ENCODE results near the gene FOXN1.

The FOXN1 gene

DNA sequence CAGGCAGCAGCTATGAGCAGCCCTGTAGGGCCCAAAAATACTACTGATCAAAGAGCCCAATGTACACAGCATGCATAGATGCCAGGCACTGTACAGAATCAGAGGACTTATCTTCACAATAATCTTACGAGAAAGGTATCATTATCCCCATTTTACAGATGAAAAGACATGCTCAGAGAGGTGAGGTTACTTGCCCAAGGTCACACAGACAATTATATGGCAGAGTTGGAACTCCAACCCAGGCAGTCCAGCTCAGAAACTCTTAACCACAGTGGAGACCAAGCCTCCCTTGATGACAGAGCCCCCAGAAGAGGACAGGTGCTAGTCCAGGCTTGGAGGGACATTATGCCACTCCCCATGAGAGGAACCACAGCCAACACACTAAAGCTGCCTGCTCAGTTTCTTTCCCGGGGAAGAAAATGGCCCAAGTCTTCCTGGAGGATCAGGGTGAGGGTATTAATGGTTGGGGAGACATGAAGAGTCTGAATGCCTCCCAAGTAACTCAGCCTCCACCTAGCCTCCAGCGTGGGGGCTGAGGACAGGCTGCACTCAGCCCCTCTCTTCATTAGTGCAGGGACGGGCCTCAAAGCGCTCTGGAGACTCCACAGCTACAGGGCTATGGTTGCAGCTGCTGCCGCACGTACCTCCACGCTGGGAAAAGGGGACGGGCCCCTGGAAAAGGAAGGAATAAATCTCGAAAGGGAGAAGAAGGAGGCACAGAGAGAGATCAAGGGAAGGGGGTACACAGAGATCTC lies 45.5 kb downstream of the FOXN1 start:
- peak overlapping the region; percentile 59 for H3K4me2 ChIP-seq (ENCODE audit: low read length)
- no peak overlapping the region for H4K91ac ChIP-seq (ENCODE audit: low read depth, low read length)
- no peak overlapping the region for H4K12ac ChIP-seq (ENCODE audit: low read depth, low read length)
- H2BK5ac ChIP-seq (ENCODE audit: low read depth, low read length, poor library complexity) = no peak overlapping the region
- H2BK12ac ChIP-seq (ENCODE audit: low read length) = no peak overlapping the region
- no peaks in the 10 kb centered on the region for H3K27me3 ChIP-seq (ENCODE audit: insufficient read depth, low read length)
- peak overlapping the region; percentile 82 for H3K4me3 ChIP-seq (ENCODE audit: low read depth, low read length)
- H3K9ac ChIP-seq (ENCODE audit: low read length) = no peak overlapping the region
- H2BK120ac ChIP-seq (ENCODE audit: insufficient read depth, low read length, poor library complexity) = no peak overlapping the region
- peaks cover 2% of the 10 kb centered on the region for H3K9me3 ChIP-seq (ENCODE audit: insufficient read depth, low read depth, low read length)
- H3K14ac ChIP-seq (ENCODE audit: low read length) = peak overlapping the region; percentile 8
- peak overlapping the region; percentile 37 for H2AFZ ChIP-seq (ENCODE audit: insufficient read depth, low read length, poor library complexity)
- peaks cover 5% of the 10 kb centered on the region for H3K79me1 ChIP-seq (ENCODE audit: low read length)
- peak overlapping the region; percentile 13 for H3K4ac ChIP-seq (ENCODE audit: low read depth, low read length)
- H3K27ac ChIP-seq (ENCODE audit: low read depth, low read length) = no peak overlapping the region
- WGBS (ENCODE audit: extremely low coverage, insufficient coverage, insufficient read length) = no CpG with 5 or more reads among the region's 10 CpGs
- peaks cover 28 to 41% of the 10 kb centered on the region in 2 experiments for H3K36me3 ChIP-seq (ENCODE audit: control insufficient read depth in 1 of 2, insufficient read depth in 2 of 2, low read length in 2 of 2)
- H4K8ac ChIP-seq (ENCODE audit: low read depth, low read length) = no peak overlapping the region
- DNase-seq = peak in 1 of 2 donors; percentile 11
- no peak overlapping the region for H3K23ac ChIP-seq (ENCODE audit: low read length)
- H3K4me1 ChIP-seq (ENCODE audit: control insufficient read depth in 1 of 2, insufficient read depth in 2 of 2, low read length in 2 of 2) = peaks cover 8 to 9% of the 10 kb centered on the region in 2 experiments
- H2AK5ac ChIP-seq (ENCODE audit: low read length) = no peak overlapping the region
- peaks cover 5% of the 10 kb centered on the region for H3K79me2 ChIP-seq (ENCODE audit: control insufficient read depth, insufficient read depth, low read length, poor library complexity)
- H3K18ac ChIP-seq (ENCODE audit: low read length) = peak overlapping the region; percentile 50

DNA sequence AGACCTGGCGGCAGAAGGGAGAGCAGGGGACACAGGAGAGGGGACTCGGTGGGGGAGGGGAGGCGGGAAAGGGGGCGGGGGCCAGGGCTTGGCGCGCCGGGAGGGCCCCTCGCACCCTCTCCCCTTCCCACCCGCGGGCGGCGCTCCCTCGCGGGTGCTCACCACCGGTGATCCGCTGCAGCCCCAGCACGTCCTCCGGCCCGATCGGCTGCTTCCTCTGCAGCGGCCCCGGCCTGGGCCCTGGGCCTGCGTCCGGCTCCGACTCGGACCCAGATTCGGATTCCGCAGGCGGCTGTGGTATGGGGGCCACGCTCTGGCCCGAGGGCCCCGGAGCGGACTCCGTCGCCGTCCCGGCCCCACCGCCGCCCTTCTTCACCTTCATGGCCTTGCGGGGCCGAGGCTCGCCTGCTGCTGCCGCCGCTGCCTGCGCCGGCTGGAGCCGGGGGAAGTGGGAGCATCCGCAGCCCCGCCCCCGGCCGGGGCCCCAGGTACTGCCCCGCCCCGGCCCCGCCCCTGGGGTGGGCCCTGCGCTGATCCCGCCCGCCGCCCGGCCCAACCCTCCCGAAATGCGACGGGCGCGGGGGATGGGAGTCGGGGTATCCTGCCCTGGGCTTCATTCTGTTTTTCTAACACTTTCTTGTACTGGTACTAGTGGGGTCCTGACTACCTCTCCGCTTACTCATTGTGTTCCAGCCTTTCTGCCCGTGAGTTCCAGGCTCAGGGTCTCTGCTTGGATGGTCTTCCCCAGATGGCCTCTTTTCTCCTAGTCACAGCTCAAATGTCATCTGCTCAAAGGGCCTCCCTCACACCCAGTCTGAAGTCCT lies 46.2 kb downstream of the FOXN1 start, which contains the start of gene UNC119:
UNC119 (minus strand) TSS at position 449 of the 824 bp plus-strand sequence; CDS start at position 382, 67 bp downstream.
- H3K79me1 ChIP-seq (ENCODE audit: low read length) = peaks cover 5% of the 10 kb centered on the region
- peak; percentile 54 to 74 for DNase-seq
- peak within 1 kb of the TSS; percentile 53 for H2BK5ac ChIP-seq (ENCODE audit: low read depth, low read length, poor library complexity)
- peak within 1 kb of the TSS; percentile 65 for H3K4me2 ChIP-seq (ENCODE audit: low read length)
- peak within 1 kb of the TSS; percentile 86 for H3K18ac ChIP-seq (ENCODE audit: low read length)
- H3K36me3 ChIP-seq (ENCODE audit: control insufficient read depth in 1 of 2, insufficient read depth in 2 of 2, low read length in 2 of 2) = peaks cover 25 to 40% of the 10 kb centered on the region in 2 experiments
- peaks cover 5% of the 10 kb centered on the region for H3K79me2 ChIP-seq (ENCODE audit: control insufficient read depth, insufficient read depth, low read length, poor library complexity)
- H2BK12ac ChIP-seq (ENCODE audit: low read length) = no peak within 1 kb of the TSS
- H2AFZ ChIP-seq (ENCODE audit: insufficient read depth, low read length, poor library complexity) = peak within 1 kb of the TSS; percentile 84
- peak within 1 kb of the TSS; percentile 64 for H4K91ac ChIP-seq (ENCODE audit: low read depth, low read length)
- no peak within 1 kb of the TSS for H4K12ac ChIP-seq (ENCODE audit: low read depth, low read length)
- H3K4me1 ChIP-seq (ENCODE audit: control insufficient read depth in 1 of 2, insufficient read depth in 2 of 2, low read length in 2 of 2) = peaks cover 8 to 9% of the 10 kb centered on the region in 2 experiments
- peak within 1 kb of the TSS; percentile 85 for H3K9ac ChIP-seq (ENCODE audit: low read length)
- no peak within 1 kb of the TSS for H3K27ac ChIP-seq (ENCODE audit: low read depth, low read length)
- H3K27me3 ChIP-seq (ENCODE audit: insufficient read depth, low read length) = no peaks in the 10 kb centered on the region
- peak within 1 kb of the TSS; percentile 22 for H2BK120ac ChIP-seq (ENCODE audit: insufficient read depth, low read length, poor library complexity)
- H4K8ac ChIP-seq (ENCODE audit: low read depth, low read length) = peak within 1 kb of the TSS; percentile 81
- H3K4me3 ChIP-seq (ENCODE audit: low read depth, low read length) = peak within 1 kb of the TSS; percentile 82
- H2AK5ac ChIP-seq (ENCODE audit: low read length) = no peak within 1 kb of the TSS
- H3K9me3 ChIP-seq (ENCODE audit: insufficient read depth, low read depth, low read length) = peaks cover 2% of the 10 kb centered on the region
- H3K4ac ChIP-seq (ENCODE audit: low read depth, low read length) = peak within 1 kb of the TSS; percentile 83
- H3K14ac ChIP-seq (ENCODE audit: low read length) = peak within 1 kb of the TSS; percentile 90
- no CpG with 5 or more reads among the region's 67 CpGs for WGBS (ENCODE audit: extremely low coverage, insufficient coverage, insufficient read length)
- H3K23ac ChIP-seq (ENCODE audit: low read length) = no peak within 1 kb of the TSS

DNA sequence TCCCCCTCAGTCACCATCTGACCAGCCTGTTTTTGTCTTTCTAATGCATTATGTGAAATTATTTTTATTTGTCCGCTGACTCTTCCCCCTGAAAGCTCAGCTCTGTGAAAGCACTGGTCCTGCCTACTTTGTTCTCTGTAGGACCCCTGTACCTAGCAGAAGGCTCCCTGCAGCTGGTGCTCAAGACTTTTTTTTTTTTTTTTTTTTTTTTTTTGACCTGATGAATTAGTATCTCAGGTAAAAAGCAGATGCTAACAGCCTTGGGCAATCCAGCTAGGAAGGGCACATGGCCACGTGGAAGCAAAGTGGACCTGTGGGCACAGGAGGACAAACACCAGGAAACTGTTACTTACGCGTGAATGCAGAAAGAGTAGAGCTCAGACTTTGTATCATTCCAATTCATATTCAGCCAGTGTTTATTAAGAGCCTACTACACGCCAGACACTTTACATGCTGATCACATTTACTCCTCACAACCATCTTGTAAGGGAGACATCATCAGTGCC lies 46.9 kb downstream of the FOXN1 start:
- Histone ChIP-seq H2AK5ac (ENCODE audit: low read length) (no peak overlapping the region), H3K4me1 (ENCODE audit: control insufficient read depth in 1 of 2, insufficient read depth in 2 of 2, low read length in 2 of 2) (peaks cover 8 to 9% of the 10 kb centered on the region in 2 experiments), H3K36me3 (ENCODE audit: control insufficient read depth in 1 of 2, insufficient read depth in 2 of 2, low read length in 2 of 2) (peaks cover 23 to 39% of the 10 kb centered on the region in 2 experiments), H3K9ac (ENCODE audit: low read length) (no peak overlapping the region), H3K4me2 (ENCODE audit: low read length) (peak overlapping the region; percentile 65), H3K79me2 (ENCODE audit: control insufficient read depth, insufficient read depth, low read length, poor library complexity) (peaks cover 5% of the 10 kb centered on the region), H2BK120ac (ENCODE audit: insufficient read depth, low read length, poor library complexity) (no peak overlapping the region), H4K12ac (ENCODE audit: low read depth, low read length) (no peak overlapping the region), H3K27ac (ENCODE audit: low read depth, low read length) (no peak overlapping the region), H3K4me3 (ENCODE audit: low read depth, low read length) (no peak overlapping the region), H3K9me3 (ENCODE audit: insufficient read depth, low read depth, low read length) (no peaks in the 10 kb centered on the region), H3K27me3 (ENCODE audit: insufficient read depth, low read length) (no peaks in the 10 kb centered on the region), H3K18ac (ENCODE audit: low read length) (no peak overlapping the region), H2AFZ (ENCODE audit: insufficient read depth, low read length, poor library complexity) (peak overlapping the region; percentile 4), H4K8ac (ENCODE audit: low read depth, low read length) (no peak overlapping the region), H3K14ac (ENCODE audit: low read length) (no peak overlapping the region), H3K4ac (ENCODE audit: low read depth, low read length) (no peak overlapping the region), H2BK12ac (ENCODE audit: low read length) (no peak overlapping the region), H3K23ac (ENCODE audit: low read length) (no peak overlapping the region), H3K79me1 (ENCODE audit: low read length) (peaks cover 5% of the 10 kb centered on the region), H4K91ac (ENCODE audit: low read depth, low read length) (no peak overlapping the region), H2BK5ac (ENCODE audit: low read depth, low read length, poor library complexity) (no peak overlapping the region)
- WGBS (ENCODE audit: extremely low coverage, insufficient coverage, insufficient read length) = no CpG with 5 or more reads among the region's 5 CpGs
- DNase-seq = no peak

DNA sequence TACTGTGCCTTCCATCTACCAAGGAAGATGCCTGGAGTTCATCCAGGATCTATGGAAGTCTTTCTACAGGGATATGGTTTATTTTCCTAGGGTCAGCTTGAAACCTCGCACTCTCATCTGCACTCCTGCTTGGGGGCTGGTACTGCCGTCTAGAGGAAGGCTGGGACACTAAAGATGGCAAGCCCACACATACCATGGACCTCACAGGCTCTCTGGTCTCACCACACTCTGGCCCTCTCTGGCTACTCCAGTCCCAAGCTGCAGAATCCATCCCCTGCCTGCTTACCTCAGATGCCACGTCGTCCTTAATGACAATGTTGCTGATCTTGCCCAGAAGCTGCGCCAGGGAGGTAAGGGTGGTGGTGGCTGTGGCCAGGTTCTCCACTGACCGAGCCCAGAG lies 48.4 kb downstream of the FOXN1 start:
- no peak overlapping the region for H2BK120ac ChIP-seq (ENCODE audit: insufficient read depth, low read length, poor library complexity)
- no CpG with 5 or more reads among the region's 6 CpGs for WGBS (ENCODE audit: extremely low coverage, insufficient coverage, insufficient read length)
- H3K23ac ChIP-seq (ENCODE audit: low read length) = no peak overlapping the region
- no peak overlapping the region for H2AK5ac ChIP-seq (ENCODE audit: low read length)
- H3K4ac ChIP-seq (ENCODE audit: low read depth, low read length) = no peak overlapping the region
- H3K14ac ChIP-seq (ENCODE audit: low read length) = no peak overlapping the region
- DNase-seq = no peak
- no peak overlapping the region for H2AFZ ChIP-seq (ENCODE audit: insufficient read depth, low read length, poor library complexity)
- peaks cover 5% of the 10 kb centered on the region for H3K79me1 ChIP-seq (ENCODE audit: low read length)
- no peaks in the 10 kb centered on the region for H3K9me3 ChIP-seq (ENCODE audit: insufficient read depth, low read depth, low read length)
- H3K4me3 ChIP-seq (ENCODE audit: low read depth, low read length) = no peak overlapping the region
- H3K18ac ChIP-seq (ENCODE audit: low read length) = no peak overlapping the region
- H3K27ac ChIP-seq (ENCODE audit: low read depth, low read length) = no peak overlapping the region
- H3K4me2 ChIP-seq (ENCODE audit: low read length) = no peak overlapping the region
- H3K36me3 ChIP-seq (ENCODE audit: control insufficient read depth in 1 of 2, insufficient read depth in 2 of 2, low read length in 2 of 2) = peaks cover 27 to 43% of the 10 kb centered on the region in 2 experiments
- no peaks in the 10 kb centered on the region for H3K27me3 ChIP-seq (ENCODE audit: insufficient read depth, low read length)
- H2BK12ac ChIP-seq (ENCODE audit: low read length) = no peak overlapping the region
- peaks cover 8 to 9% of the 10 kb centered on the region in 2 experiments for H3K4me1 ChIP-seq (ENCODE audit: control insufficient read depth in 1 of 2, insufficient read depth in 2 of 2, low read length in 2 of 2)
- H3K79me2 ChIP-seq (ENCODE audit: control insufficient read depth, insufficient read depth, low read length, poor library complexity) = peaks cover 5% of the 10 kb centered on the region
- no peak overlapping the region for H4K8ac ChIP-seq (ENCODE audit: low read depth, low read length)
- H4K12ac ChIP-seq (ENCODE audit: low read depth, low read length) = no peak overlapping the region
- H2BK5ac ChIP-seq (ENCODE audit: low read depth, low read length, poor library complexity) = no peak overlapping the region
- no peak overlapping the region for H3K9ac ChIP-seq (ENCODE audit: low read length)
- H4K91ac ChIP-seq (ENCODE audit: low read depth, low read length) = no peak overlapping the region

All from trophoblast cell (in vitro differentiated cells and primary cell).